Endothelial cell of umbilical vein (primary cell): ENCODE measurements around the gene POR. TPM values are rescaled to one million over a fixed set of nuclear protein-coding genes. Genes with fewer than 3 reads are reported as not detected.

ENCODE experiments used
- BruUV-seq: library from RNA; stranded (reverse); fragments of 400-500 nt; replicated peaks from 2 replicates; lab custom pipeline; 2021; lab: Mats Ljungman, UMichigan
- CTCF ChIA-PET: fragments of 300-600, 350-600 bp; sonication (Branson Sonifier 250); formaldehyde crosslinking; loops from one replicate; lab custom pipeline; 2021; ENCODE audit warnings: antibody characterized with exemption, inconsistent platforms; lab: Charles Lee
- POLR2A ChIA-PET: fragments of 300-600, 350-600 bp; sonication (Branson Sonifier 250); formaldehyde crosslinking; loops from one replicate; lab custom pipeline; 2021; ENCODE audit warnings: antibody characterized with exemption, inconsistent platforms; lab: Charles Lee
- DNase-seq: peaks from one replicate; pipeline ENCODE4 v3.0.0-alpha.2; 2011; ENCODE audit warnings: low read depth, low spot score
- FAIRE-seq: peaks from 2 replicates; lab custom pipeline; 2011; peaks lifted over from hg19 to GRCh38; lab: Jason Lieb, UNC
- H2AFZ ChIP-seq: 2 replicates; pipeline ENCODE4 v1.6.0; 2012; ENCODE audit warnings: low read depth, low read length, control low read depth, inconsistent platforms
- H3K27ac ChIP-seq: 2 replicates; pipeline ENCODE4 v1.5.1; 2011; ENCODE audit warnings: low read depth, mild to moderate bottlenecking, control low read depth, low read length, moderate library complexity; ENCODE audit not compliant: insufficient read depth
- H3K27me3 ChIP-seq, 2 experiments: 2 replicates each; pipeline versions ENCODE4 v1.6.0 to v1.6.1; 2011; ENCODE audit warnings: low read length in 2 of 2, mixed read lengths in 1 of 2; ENCODE audit not compliant: control insufficient read depth in 2 of 2, insufficient read depth in 2 of 2
- H3K36me3 ChIP-seq, 2 experiments: 2 replicates in 1 of 2; 3 replicates in 1 of 2; pipeline ENCODE4 v1.5.1; 2011; ENCODE audit warnings: low read length in 2 of 2, mild to moderate bottlenecking in 1 of 2, moderate library complexity in 1 of 2; ENCODE audit not compliant: control insufficient read depth in 2 of 2, insufficient read depth in 2 of 2; ENCODE audit errors: extremely low read depth in 1 of 2
- H3K4me1 ChIP-seq: 3 replicates; pipeline ENCODE4 v1.5.1; 2011; ENCODE audit warnings: mild to moderate bottlenecking, low read length; ENCODE audit not compliant: control insufficient read depth, insufficient read depth; ENCODE audit errors: extremely low read depth
- H3K4me2 ChIP-seq: 2 replicates; pipeline ENCODE4 v1.6.1; 2011; ENCODE audit warnings: low read length, control low read depth, mixed read lengths; ENCODE audit not compliant: insufficient read depth
- H3K4me3 ChIP-seq, 3 experiments: fragments of 200-600 bp in 1 of 3; sonication (generic), shearing (Covaris generic) in 1 of 3; replicated peaks in 1 of 3; 2 replicates each; pipeline ENCODE4 v1.5.1; 2011 to 2016; ENCODE audit warnings: control low read depth in 3 of 3, low read length in 3 of 3, mild to moderate bottlenecking in 2 of 3, inconsistent platforms in 1 of 3, low read depth in 1 of 3, moderate library complexity in 1 of 3; ENCODE audit not compliant: insufficient read depth in 1 of 3
- H3K79me2 ChIP-seq: 2 replicates; pipeline ENCODE4 v1.6.0; 2012; ENCODE audit warnings: low read length, inconsistent platforms; ENCODE audit not compliant: control insufficient read depth, insufficient read depth
- H3K9ac ChIP-seq: replicated peaks from 2 replicates; pipeline ENCODE3; 2011; ENCODE audit warnings: low read length, control low read depth; ENCODE audit not compliant: insufficient read depth; ENCODE audit errors: extremely low read depth
- H3K9me1 ChIP-seq: replicated peaks from 3 replicates; pipeline ENCODE4 v1.6.0; 2011; ENCODE audit warnings: mild to moderate bottlenecking, low read length; ENCODE audit not compliant: control insufficient read depth, insufficient read depth; ENCODE audit errors: extremely low read depth
- H3K9me3 ChIP-seq: replicated peaks from 2 replicates; pipeline ENCODE4 v1.5.1; 2012; ENCODE audit warnings: low read length, inconsistent platforms; ENCODE audit not compliant: control insufficient read depth, insufficient read depth
- H4K20me1 ChIP-seq: replicated peaks from 2 replicates; pipeline ENCODE3; 2011; ENCODE audit warnings: mild to moderate bottlenecking, low read length; ENCODE audit not compliant: control insufficient read depth, insufficient read depth; ENCODE audit errors: extremely low read depth
- CTCF ChIP-seq, 2 donors: IDR thresholded peaks; 1 replicate in 1 of 2; 2 replicates in 1 of 2; pipeline ENCODE4 v1.5.1; 2011; ENCODE audit warnings: low read length in 2 of 2, mild to moderate bottlenecking in 2 of 2, moderate library complexity in 2 of 2, control low read depth in 1 of 2, inconsistent platforms in 1 of 2, low read depth in 1 of 2; ENCODE audit not compliant: insufficient read depth in 1 of 2; ENCODE audit errors: extremely low read depth in 1 of 2
- EZH2 ChIP-seq: IDR thresholded peaks from 2 replicates; pipeline ENCODE4 v1.6.1; 2012; ENCODE audit warnings: borderline replicate concordance, low read depth, mild to moderate bottlenecking, moderate library complexity, low read length, inconsistent platforms; ENCODE audit not compliant: severe bottlenecking
- FOS ChIP-seq: IDR thresholded peaks from 2 replicates; pipeline ENCODE4 v1.6.1; 2011; ENCODE audit warnings: mild to moderate bottlenecking, low read length, moderate library complexity, borderline replicate concordance; ENCODE audit not compliant: insufficient read depth
- GATA2 ChIP-seq: IDR thresholded peaks from 2 replicates; pipeline ENCODE4 v1.7.0; 2011; ENCODE audit warnings: low read depth, mild to moderate bottlenecking, moderate library complexity, mixed read lengths, low read length; ENCODE audit not compliant: insufficient read length, insufficient read depth
- JUN ChIP-seq: IDR thresholded peaks from 2 replicates; pipeline ENCODE4 v1.6.1; 2011; ENCODE audit warnings: borderline replicate concordance, low read depth; ENCODE audit not compliant: insufficient read length, insufficient read depth
- MAX ChIP-seq: IDR thresholded peaks from 2 replicates; pipeline ENCODE4 v1.6.1; 2011; ENCODE audit not compliant: insufficient read depth, insufficient read length
- MYC ChIP-seq: IDR thresholded peaks from one replicate; pipeline ENCODE4 v1.6.1; 2011; ENCODE audit warnings: mild to moderate bottlenecking, low read depth, low read length
- POLR2A ChIP-seq: IDR thresholded peaks from 2 replicates; pipeline ENCODE4 v1.6.1; 2012; ENCODE audit warnings: low read depth, mild to moderate bottlenecking, control low read depth, low read length
- POLR2AphosphoS5 ChIP-seq: IDR thresholded peaks from 2 replicates; pipeline ENCODE4 v1.6.1; 2012; ENCODE audit warnings: low read depth, mild to moderate bottlenecking, control low read depth, low read length, moderate library complexity; ENCODE audit not compliant: insufficient read depth
- dilution Hi-C: fragments of 300-500 bp; cut with MboI; formaldehyde crosslinking; loops from one replicate; pipeline ENCODE4 v1.15.0; 2019; ENCODE audit warnings: low sequenced_read_pairs; ENCODE audit not compliant: extremely low pct_ligation_motif_present
- intact Hi-C: fragments of 100-400 bp; cut with micrococcal nuclease; formaldehyde crosslinking; loops from one replicate; pipeline ENCODE4 v1.10.0; 2022
- polyA plus RNA-seq, 4 experiments: library from polyadenylated mRNA; depleted of rRNA in 3 of 4; stranded (reverse) in 3 of 4; unstranded in 1 of 4; fragments of >200 nt; gene quantifications; 2 replicates each; pipeline versions ENCODE4 v1.2.1 to v1.2.3, GENCODE V29; 2011 to 2012; ENCODE audit warnings: missing spikeins in 1 of 4
- total RNA-seq: library from RNA; stranded (reverse); gene quantifications from 2 replicates; pipeline ENCODE4 v1.2.3, GENCODE V29; 2021

POR gene
- total and polyA plus RNA-seq, 2 donors (not counting 3 experiments of a cell fraction or from before 2014, with no cell fraction given), result 59.5 to 73.6 TPM

GRCh38 chr7:75980430-75981202 lies 65.7 kb downstream of the POR start:
- DNase-seq (no peak), FAIRE-seq (no peak)
- intact Hi-C loops, result no loop called here
- Histone ChIP-seq H3K4me3 (no peak overlapping the region), H4K20me1 (no peaks in the 10 kb centered on the region), H2AFZ (no peak overlapping the region), H3K9me3 (no peaks in the 10 kb centered on the region), H3K36me3 (peaks cover 9 to 38% of the 10 kb centered on the region in 2 experiments), H3K27ac (no peak overlapping the region), H3K4me1 (no peaks in the 10 kb centered on the region), H3K27me3 (no peaks in the 10 kb centered on the region), H3K79me2 (no peaks in the 10 kb centered on the region), H3K9me1 (no peaks in the 10 kb centered on the region), H3K4me2 (no peak overlapping the region), H3K9ac (no peak overlapping the region)
- BruUV-seq, result no TSS peak
- ChIA-PET POLR2A (no interaction called here), CTCF (no interaction called here)
- dilution Hi-C loops, result no loop called here
- no peak for TF ChIP-seq GATA2
- no peak for TF ChIP-seq POLR2A
- no peak for TF ChIP-seq POLR2AphosphoS5
- TF ChIP-seq MYC, result no peak
- no peak for TF ChIP-seq MAX
- TF ChIP-seq EZH2, result no peak
- TF ChIP-seq JUN, result no peak
- no peak for TF ChIP-seq FOS
- no peak for TF ChIP-seq CTCF (IDR thresholded peaks at IDR 0.05; ENCODE audit: extremely low read depth in 1 of 2, insufficient read depth in 1 of 2, low read depth in 1 of 2, low read length in 2 of 2)
